Measurements from ENCODE around the gene STXBP1.

GRCh38 chr9:127575875-127576778 lies 36.0 kb upstream of the STXBP1 start:
- no peak for TF ChIP-seq CTCF (conservative IDR thresholded peaks at IDR 0.05 in 1 of 2, IDR thresholded peaks at IDR 0.05 in 1 of 2; ENCODE audit: low read depth in 1 of 2, low read length in 2 of 2)
- TF ChIP-seq EZH2 (IDR thresholded peaks at IDR 0.05; ENCODE audit: low read length, missing control alignments) = no peak

Measured in fibroblast of lung (primary cell).